ENCODE measurements around the gene NRTN. TPM values are rescaled to one million over a fixed set of nuclear protein-coding genes. Genes with fewer than 3 reads are reported as not detected.

NRTN gene
- total and polyA plus RNA-seq, 4 donors, result 0.23 to 3.3 (median 1.4) TPM

GRCh38 chr19:5808120-5808816 lies 3.4 kb downstream of the NRTN start:
- H3K4me1 ChIP-seq (ENCODE audit: control insufficient read depth in 5 of 5, insufficient read depth in 5 of 5, low read length in 5 of 5), result peaks cover 0 to 5% (median 4%) of the 10 kb centered on the region in 5 donors
- H3K4me3 ChIP-seq, result no peak overlapping the region
- no peak for TF ChIP-seq CTCF (IDR thresholded peaks at IDR 0.05; ENCODE audit: control extremely low read depth, extremely low read depth)
- H3K9ac ChIP-seq (ENCODE audit: insufficient read depth in 1 of 2, low read length in 2 of 2), result no peak overlapping the region
- peaks cover 0 to 3% (median 0%) of the 10 kb centered on the region in 4 donors for H3K9me3 ChIP-seq (ENCODE audit: control insufficient read depth in 4 of 4, insufficient read depth in 3 of 4, low read length in 3 of 4)
- peaks cover 0 to 4% (median 3%) of the 10 kb centered on the region in 3 donors for H3K27me3 ChIP-seq (ENCODE audit: control insufficient read depth in 3 of 3, insufficient read depth in 3 of 3, low read length in 2 of 3)
- no peaks in the 10 kb centered on the region for H3K36me3 ChIP-seq (ENCODE audit: control insufficient read depth in 4 of 4, insufficient read depth in 4 of 4, low read length in 4 of 4)
- ATAC-seq (ENCODE audit: insufficient read depth, low FRiP score) (no peak), DNase-seq (no peak)
- 84% methylated on average over 20 to 21 of the region's 21 CpGs for WGBS, 2 donors
- H3K27ac ChIP-seq (ENCODE audit: low read depth in 1 of 2, low read length in 1 of 2), result no peak overlapping the region

GRCh38 chr19:5809053-5809452 lies 4.2 kb downstream of the NRTN start:
- TF ChIP-seq CTCF (IDR thresholded peaks at IDR 0.05; ENCODE audit: control extremely low read depth, extremely low read depth), result no peak
- ATAC-seq (ENCODE audit: insufficient read depth, low FRiP score) (no peak), DNase-seq (no peak)
- no peaks in the 10 kb centered on the region for H3K4me1 ChIP-seq (ENCODE audit: control insufficient read depth in 5 of 5, insufficient read depth in 5 of 5, low read length in 5 of 5)
- H3K9ac ChIP-seq (ENCODE audit: insufficient read depth in 1 of 2, low read length in 2 of 2), result no peak overlapping the region
- H3K27me3 ChIP-seq (ENCODE audit: control insufficient read depth in 3 of 3, insufficient read depth in 3 of 3, low read length in 2 of 3), result peaks cover 0 to 3% (median 0%) of the 10 kb centered on the region in 3 donors
- H3K4me3 ChIP-seq, result no peak overlapping the region
- H3K36me3 ChIP-seq (ENCODE audit: control insufficient read depth in 4 of 4, insufficient read depth in 4 of 4, low read length in 4 of 4), result no peaks in the 10 kb centered on the region
- WGBS, 2 donors, result 49 to 57% methylated on average over 9 of the region's 9 CpGs
- peak overlapping the region in 1 of 2 donors; percentile 15 for H3K27ac ChIP-seq (ENCODE audit: low read depth in 1 of 2, low read length in 1 of 2)
- peaks cover 0 to 5% (median 0%) of the 10 kb centered on the region in 4 donors for H3K9me3 ChIP-seq (ENCODE audit: control insufficient read depth in 4 of 4, insufficient read depth in 3 of 4, low read length in 3 of 4)

GRCh38 chr19:5809469-5809868 lies 4.6 kb downstream of the NRTN start:
- WGBS, 2 donors, result 77 to 85% methylated on average over 10 of the region's 10 CpGs
- no peak for ATAC-seq (ENCODE audit: insufficient read depth, low FRiP score)
- H3K9ac ChIP-seq (ENCODE audit: insufficient read depth in 1 of 2, low read length in 2 of 2), result no peak overlapping the region
- H3K27ac ChIP-seq (ENCODE audit: low read depth in 1 of 2, low read length in 1 of 2), result peak overlapping the region in 1 of 2 donors; percentile 6
- H3K36me3 ChIP-seq (ENCODE audit: control insufficient read depth in 4 of 4, insufficient read depth in 4 of 4, low read length in 4 of 4), result no peaks in the 10 kb centered on the region
- peaks cover 0 to 3% (median 0%) of the 10 kb centered on the region in 3 donors for H3K27me3 ChIP-seq (ENCODE audit: control insufficient read depth in 3 of 3, insufficient read depth in 3 of 3, low read length in 2 of 3)
- H3K9me3 ChIP-seq (ENCODE audit: control insufficient read depth in 4 of 4, insufficient read depth in 3 of 4, low read length in 3 of 4), result peaks cover 0 to 5% (median 0%) of the 10 kb centered on the region in 4 donors
- no peaks in the 10 kb centered on the region for H3K4me1 ChIP-seq (ENCODE audit: control insufficient read depth in 5 of 5, insufficient read depth in 5 of 5, low read length in 5 of 5)
- no peak for TF ChIP-seq CTCF (IDR thresholded peaks at IDR 0.05; ENCODE audit: control extremely low read depth, extremely low read depth)
- no peak overlapping the region for H3K4me3 ChIP-seq
- no peak for DNase-seq
